GM19468 (cell line): ENCODE measurements around the gene PEA15.

Experiments
- ATAC-seq: cut with Tn5 transposase; IDR thresholded peaks from one replicate; pipeline ENCODE4 v1.9.1; 2021; ENCODE audit warnings: mild to moderate bottlenecking, moderate library complexity, moderate number of reproducible peaks; ENCODE audit not compliant: unreplicated experiment; ENCODE audit errors: extremely low read depth

Gene PEA15

GRCh38 chr1:160207118-160207650 is 2.0 kb downstream of the PEA15 start:
- no peak for ATAC-seq

GRCh38 chr1:160207771-160208556 is 2.8 kb downstream of the PEA15 start:
- no peak for ATAC-seq

GRCh38 chr1:160208557-160209320 is 3.6 kb downstream of the PEA15 start:
- no peak for ATAC-seq

GRCh38 chr1:160209321-160210046 is 4.3 kb downstream of the PEA15 start:
- no peak for ATAC-seq

- no peak for ATAC-seq
Measured at GRCh38 chr1:160210561-160210960, 5.4 kb downstream of the PEA15 start.

GRCh38 chr1:160211046-160211790 is 6.0 kb downstream of the PEA15 start:
- no peak for ATAC-seq

GRCh38 chr1:160214481-160215140 is 9.4 kb downstream of the PEA15 start:
- no peak for ATAC-seq

- no peak for ATAC-seq
Measured at GRCh38 chr1:160216301-160216700, 11.1 kb downstream of the PEA15 start.

- no peak for ATAC-seq
Measured at GRCh38 chr1:160217481-160218051, 12.4 kb downstream of the PEA15 start.

- no peak for ATAC-seq
Measured at GRCh38 chr1:160219062-160219929, 14.1 kb downstream of the PEA15 start.

- ATAC-seq: no peak
Measured at GRCh38 chr1:160220301-160220700, 15.1 kb downstream of the PEA15 start.

GRCh38 chr1:160221089-160221488 is 15.9 kb downstream of the PEA15 start:
- ATAC-seq: no peak

- no peak for ATAC-seq
Measured at GRCh38 chr1:160222546-160222945, 17.4 kb downstream of the PEA15 start.

- ATAC-seq: no peak
Measured at GRCh38 chr1:160224606-160225005, 19.4 kb downstream of the PEA15 start.

GRCh38 chr1:160225345-160225744 is 20.2 kb downstream of the PEA15 start:
- ATAC-seq: no peak

GRCh38 chr1:160226623-160227022 is 21.4 kb downstream of the PEA15 start:
- no peak for ATAC-seq

GRCh38 chr1:160227034-160227433 is 21.9 kb downstream of the PEA15 start:
- ATAC-seq: no peak

- no peak for ATAC-seq
Measured at GRCh38 chr1:160227561-160227960, 22.4 kb downstream of the PEA15 start.
